GM12801 (cell line): ENCODE data around the gene DRD3.

Source experiments
- TF ChIP-seq, protein P1 (sequence below): IDR thresholded peaks from one replicate; pipeline ENCODE4 v1.5.1; 2011; ENCODE audit warnings: control low read depth; ENCODE audit not compliant: insufficient read length; ENCODE audit errors: extremely low read depth

DRD3 gene

DNA sequence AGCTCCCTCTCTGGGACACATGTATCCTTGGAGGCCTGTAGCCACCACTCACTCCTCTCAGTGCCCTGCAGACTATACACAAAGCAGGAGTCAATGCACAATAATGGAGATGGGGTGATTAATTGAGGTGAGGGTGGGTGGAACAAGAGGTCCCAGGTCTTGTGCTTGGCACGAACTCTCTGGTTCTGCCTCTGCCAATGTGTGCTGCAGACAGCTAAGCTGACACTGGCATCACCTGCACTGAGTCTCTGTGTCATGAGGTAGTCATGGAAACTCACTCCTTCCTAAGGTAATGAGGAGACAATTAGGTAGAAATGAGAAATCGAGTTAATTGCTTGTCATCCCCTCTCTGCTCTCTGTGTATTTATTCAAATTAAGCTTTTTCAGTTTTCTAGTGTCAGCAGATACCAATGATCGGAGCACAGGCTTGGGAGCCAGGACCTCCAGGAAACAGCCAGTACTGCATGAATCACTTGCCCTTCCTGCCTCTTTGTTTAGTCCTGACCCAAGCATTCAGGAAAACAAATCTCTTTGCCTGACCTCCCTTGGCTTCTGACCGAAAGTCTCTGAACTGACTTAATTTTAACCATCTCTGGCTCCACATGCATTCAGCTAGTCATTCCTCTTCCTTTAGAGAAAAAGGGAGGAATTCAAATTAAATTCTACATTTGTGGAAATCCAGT lies 56.7 kb downstream of the DRD3 start:
- TF ChIP-seq, protein P1, sequence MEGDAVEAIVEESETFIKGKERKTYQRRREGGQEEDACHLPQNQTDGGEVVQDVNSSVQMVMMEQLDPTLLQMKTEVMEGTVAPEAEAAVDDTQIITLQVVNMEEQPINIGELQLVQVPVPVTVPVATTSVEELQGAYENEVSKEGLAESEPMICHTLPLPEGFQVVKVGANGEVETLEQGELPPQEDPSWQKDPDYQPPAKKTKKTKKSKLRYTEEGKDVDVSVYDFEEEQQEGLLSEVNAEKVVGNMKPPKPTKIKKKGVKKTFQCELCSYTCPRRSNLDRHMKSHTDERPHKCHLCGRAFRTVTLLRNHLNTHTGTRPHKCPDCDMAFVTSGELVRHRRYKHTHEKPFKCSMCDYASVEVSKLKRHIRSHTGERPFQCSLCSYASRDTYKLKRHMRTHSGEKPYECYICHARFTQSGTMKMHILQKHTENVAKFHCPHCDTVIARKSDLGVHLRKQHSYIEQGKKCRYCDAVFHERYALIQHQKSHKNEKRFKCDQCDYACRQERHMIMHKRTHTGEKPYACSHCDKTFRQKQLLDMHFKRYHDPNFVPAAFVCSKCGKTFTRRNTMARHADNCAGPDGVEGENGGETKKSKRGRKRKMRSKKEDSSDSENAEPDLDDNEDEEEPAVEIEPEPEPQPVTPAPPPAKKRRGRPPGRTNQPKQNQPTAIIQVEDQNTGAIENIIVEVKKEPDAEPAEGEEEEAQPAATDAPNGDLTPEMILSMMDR = no peak

DNA sequence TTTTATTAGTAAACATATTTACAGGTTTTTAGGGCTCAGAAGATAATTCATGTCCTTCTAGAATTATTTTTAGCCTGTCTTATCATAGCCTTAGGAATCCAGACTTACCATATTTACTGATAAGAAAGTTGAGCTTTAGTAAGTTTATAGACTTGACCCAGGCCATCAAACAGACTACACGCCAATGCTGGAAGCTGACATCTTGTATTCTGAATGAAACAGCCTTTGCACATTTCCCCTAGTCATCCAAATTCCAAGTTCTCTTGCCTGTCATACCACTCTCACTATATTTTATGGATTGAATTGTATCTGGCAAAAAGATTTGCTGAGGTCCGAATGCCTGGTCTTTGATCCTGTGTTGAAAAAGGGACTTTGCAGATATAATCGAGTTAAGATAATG lies 58.6 kb downstream of the DRD3 start:
- TF ChIP-seq, protein P1 = no peak

DNA sequence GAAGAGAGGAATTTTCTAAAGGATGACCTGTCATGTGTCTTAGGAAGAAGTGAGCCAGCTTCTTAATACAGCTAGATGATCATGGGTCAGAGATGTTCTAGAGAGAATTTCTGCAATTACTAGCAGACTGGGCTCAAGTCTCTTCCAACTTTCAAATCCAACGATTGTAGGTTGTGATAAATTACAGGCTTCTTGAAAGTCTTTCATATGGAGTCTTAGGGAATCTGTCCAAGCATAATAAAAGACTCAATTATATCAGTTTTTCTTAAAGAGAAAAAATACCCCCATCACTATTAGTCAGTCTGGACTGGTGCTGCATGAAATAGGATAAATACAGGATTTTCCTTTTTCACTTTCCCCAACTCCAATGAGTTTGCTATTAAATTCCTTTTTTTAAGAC lies 59.1 kb downstream of the DRD3 start:
- TF ChIP-seq, protein P1 = no peak

DNA sequence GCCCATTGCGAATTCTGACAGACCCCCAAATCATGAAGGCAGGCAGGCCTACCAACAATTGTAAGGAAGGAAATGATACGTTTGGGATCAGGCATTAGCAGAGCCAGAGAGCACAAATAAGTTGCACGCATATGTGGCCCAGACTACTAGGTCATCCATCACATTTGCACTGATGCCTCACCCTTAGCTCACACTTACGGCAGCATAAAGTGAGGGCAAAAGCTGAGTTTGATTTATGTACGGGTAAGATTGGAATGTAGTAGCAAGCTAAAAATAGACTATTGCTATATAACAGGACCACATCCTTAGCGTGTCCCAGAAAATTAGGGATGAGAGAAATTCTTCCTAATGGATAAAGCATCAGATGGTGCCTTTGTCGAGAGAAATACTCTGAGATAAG lies 63.7 kb downstream of the DRD3 start:
- TF ChIP-seq, protein P1 = no peak

DNA sequence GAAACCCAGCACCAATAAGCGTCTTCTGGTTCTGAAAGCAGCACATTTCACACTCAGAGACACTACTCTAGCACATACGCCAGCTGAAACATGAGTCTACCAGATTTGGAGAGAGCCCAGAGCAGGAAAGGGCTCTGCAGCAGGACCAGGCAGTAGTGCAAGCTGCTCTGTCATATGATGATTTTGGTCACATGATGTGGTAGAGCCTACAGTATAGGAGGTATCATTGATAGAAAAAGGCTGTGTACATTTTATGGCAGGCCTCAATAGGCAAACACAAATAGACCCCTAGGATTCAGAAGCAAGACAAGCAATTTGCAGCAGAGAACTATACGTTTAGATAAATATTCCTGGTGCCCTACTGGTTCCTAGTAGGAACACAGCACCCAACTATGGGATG lies 64.1 kb downstream of the DRD3 start:
- TF ChIP-seq, protein P1 = no peak

DNA sequence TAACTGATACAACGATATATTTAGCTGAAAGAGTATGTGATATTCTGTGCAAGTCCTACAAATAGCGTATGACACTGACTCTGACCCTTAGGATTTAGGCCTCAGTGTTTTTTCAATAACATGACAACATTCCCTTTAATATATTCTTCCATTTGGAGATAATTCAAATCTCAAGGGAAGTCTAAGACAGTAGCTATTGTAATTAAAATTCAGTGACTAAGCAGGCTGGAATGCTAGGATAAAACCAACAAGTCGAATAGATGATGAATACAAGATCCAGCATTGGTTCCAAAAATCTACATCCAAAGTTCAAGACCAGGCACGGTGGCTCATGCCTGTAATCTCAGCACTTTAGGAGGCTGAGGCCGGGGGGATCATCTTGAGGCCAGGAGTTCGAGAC lies 66.2 kb downstream of the DRD3 start:
- TF ChIP-seq, protein P1 = no peak

DNA sequence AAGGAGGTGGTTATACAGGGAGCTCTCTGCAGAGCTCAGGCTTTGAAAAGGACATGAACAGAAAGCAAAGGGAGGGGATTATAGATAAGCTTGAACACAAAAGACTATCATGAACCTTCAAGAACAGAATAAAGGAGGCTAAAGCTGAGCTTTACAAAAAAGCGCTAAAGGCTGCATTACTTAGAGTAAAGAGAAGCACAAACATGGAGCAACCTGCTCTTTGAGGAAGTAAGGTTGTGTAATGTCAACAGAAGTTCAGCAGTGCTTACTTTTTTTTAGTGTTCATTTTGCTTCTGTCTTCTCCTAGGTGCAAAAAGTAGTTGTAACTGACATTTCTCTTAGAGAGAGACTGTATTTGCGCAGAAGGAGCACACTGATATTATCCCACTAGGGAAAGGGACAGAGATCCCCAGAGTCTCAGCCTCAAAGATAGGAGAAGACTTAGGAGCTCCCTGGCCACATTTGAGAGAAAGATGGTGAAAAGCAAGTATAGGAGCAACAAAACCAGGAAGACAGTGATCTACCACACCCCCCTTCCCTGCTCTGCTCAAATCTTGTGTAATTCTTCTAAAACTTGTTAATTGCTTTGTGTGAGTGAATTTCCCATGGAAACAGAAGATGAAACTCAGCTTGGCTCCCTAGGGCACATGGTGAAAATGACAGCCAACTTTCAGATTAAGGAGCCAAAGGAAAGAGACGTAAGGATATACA lies 67.6 kb downstream of the DRD3 start:
- TF ChIP-seq, protein P1 = no peak
